ENCODE results near the gene WFDC1.

Gene WFDC1

DNA sequence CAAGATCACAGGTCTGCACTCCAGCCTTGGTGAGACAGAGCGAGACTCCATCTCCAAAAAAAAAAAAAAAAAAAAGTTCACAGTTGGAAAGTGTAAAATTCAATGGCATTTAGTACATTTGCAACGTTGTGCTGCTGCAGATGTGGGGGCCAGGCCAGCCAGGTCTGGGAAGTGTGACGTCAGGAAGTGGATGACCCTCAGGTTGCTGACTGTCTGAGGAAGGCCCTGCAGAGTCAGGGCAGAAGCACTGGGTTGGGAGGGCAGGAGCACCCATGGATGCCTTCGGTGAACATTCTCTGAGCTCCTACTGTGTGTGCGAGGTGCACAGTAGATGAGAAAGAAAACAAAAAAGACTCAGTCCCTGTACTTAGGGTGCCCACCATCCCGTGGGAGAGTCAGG is 12.1 kb upstream of the WFDC1 start:
- no peak overlapping the region for H3K4me3 ChIP-seq (replicated peaks; ENCODE audit: insufficient read depth, low read length)

DNA sequence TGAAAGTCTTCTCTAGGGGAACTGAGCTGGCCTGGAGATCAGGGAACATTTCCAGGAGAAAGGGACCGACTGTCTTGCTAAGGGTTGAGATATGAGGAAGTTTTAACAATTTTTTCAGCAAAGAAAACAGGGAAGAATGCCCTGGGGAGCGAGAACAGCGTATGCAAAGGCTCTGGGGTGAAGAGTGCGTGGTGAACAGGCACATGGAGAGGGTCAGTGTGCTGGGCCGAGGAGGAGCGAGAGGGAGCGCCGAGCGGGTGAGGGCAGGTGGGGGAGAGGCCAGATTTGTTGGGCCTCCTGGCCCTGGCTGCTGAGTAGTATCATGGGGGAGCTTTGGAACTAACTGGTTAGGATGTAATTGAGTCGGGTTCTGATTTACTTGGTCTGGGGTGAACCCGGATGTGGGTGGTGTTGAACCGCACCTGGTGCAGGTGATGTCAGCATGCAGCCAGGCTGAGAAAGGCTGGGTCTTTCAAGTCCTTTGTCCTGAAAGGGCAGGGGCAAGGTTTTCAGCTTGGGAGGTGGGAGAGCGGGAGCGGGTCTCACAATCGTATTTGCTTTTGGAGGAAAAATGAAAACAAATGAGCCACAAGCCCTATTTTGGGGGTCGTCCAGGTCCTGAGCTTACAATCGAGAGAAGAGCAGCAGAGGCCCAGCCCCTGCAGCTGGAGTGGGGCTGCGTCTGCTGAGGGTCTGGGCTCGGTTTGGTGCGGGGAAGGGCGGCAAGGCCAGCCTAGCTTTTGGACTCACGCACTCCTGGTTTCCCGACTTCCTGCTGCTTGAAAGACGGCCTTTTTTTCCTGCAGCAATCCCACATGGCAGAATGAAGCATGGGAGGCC is 11.1 kb upstream of the WFDC1 start:
- no peak for DNase-seq (ENCODE audit: low read depth in 1 of 2, low spot score in 1 of 2)
- H3K27me3 ChIP-seq (ENCODE audit: insufficient read depth, poor library complexity, severe bottlenecking) = no peaks in the 10 kb centered on the region
- H3K4me3 ChIP-seq (replicated peaks; ENCODE audit: insufficient read depth, low read length) = no peak overlapping the region
- H3K27ac ChIP-seq (replicated peaks) = no peak overlapping the region
- TF ChIP-seq CTCF (IDR thresholded peaks at IDR 0.05; ENCODE audit: insufficient read depth, low read length) (no peak), SPI1 (IDR thresholded peaks at IDR 0.05; ENCODE audit: borderline replicate concordance, low read depth) (no peak), POLR2AphosphoS5 (IDR thresholded peaks at IDR 0.05; ENCODE audit: low read depth) (no peak), REST (IDR thresholded peaks at IDR 0.05; ENCODE audit: insufficient replicate concordance, low read depth) (no peak), GABPA (IDR thresholded peaks at IDR 0.05; ENCODE audit: low read depth) (no peak)

More for the DNA sequence above, 12.1 kb upstream of the WFDC1 start:
- no peak for DNase-seq (ENCODE audit: low read depth in 1 of 2, low spot score in 1 of 2)
- Histone ChIP-seq H3K27me3 (ENCODE audit: insufficient read depth, poor library complexity, severe bottlenecking) (no peaks in the 10 kb centered on the region), H3K27ac (replicated peaks) (no peak overlapping the region)
- no peak for TF ChIP-seq CTCF (IDR thresholded peaks at IDR 0.05; ENCODE audit: insufficient read depth, low read length)
- TF ChIP-seq REST (IDR thresholded peaks at IDR 0.05; ENCODE audit: insufficient replicate concordance, low read depth) = no peak
- TF ChIP-seq POLR2AphosphoS5 (IDR thresholded peaks at IDR 0.05; ENCODE audit: low read depth) = no peak
- no peak for TF ChIP-seq SPI1 (IDR thresholded peaks at IDR 0.05; ENCODE audit: borderline replicate concordance, low read depth)
- no peak for TF ChIP-seq GABPA (IDR thresholded peaks at IDR 0.05; ENCODE audit: low read depth)

DNA sequence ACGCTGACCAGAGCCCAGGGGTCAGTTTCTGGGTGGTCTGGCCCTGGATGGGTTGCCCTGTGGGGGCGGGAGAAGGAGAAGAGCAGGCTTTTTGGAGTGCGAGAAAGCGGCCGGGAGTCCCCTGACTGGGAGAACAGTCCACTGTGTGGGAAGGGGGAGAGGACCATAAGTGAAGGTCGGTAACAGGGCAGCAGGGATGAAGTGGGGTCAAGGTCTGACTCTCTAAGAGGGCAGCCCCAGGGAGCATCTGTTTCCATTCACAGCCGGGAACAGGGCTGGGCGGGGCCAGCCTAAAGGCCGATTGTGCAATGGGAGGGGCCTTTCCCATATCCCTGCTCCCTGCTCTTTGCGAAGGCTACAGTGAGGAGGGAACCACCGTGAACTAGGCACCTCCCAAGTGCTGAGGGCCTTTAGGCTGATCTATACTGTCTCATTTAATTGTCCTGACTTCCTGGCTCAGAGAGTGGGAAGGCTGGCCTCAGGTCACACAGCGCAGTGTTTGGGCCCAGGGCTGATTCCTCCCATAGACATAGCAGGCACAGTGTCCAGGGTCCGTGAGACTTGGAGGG is 10.4 kb upstream of the WFDC1 start:
- Histone ChIP-seq H3K27ac (replicated peaks) (no peak overlapping the region), H3K27me3 (ENCODE audit: insufficient read depth, poor library complexity, severe bottlenecking) (no peaks in the 10 kb centered on the region), H3K4me3 (replicated peaks; ENCODE audit: insufficient read depth, low read length) (no peak overlapping the region)
- TF ChIP-seq REST (IDR thresholded peaks at IDR 0.05; ENCODE audit: insufficient replicate concordance, low read depth) = no peak
- TF ChIP-seq GABPA (IDR thresholded peaks at IDR 0.05; ENCODE audit: low read depth) = no peak
- no peak for TF ChIP-seq CTCF (IDR thresholded peaks at IDR 0.05; ENCODE audit: insufficient read depth, low read length)
- no peak for TF ChIP-seq SPI1 (IDR thresholded peaks at IDR 0.05; ENCODE audit: borderline replicate concordance, low read depth)
- no peak for TF ChIP-seq POLR2AphosphoS5 (IDR thresholded peaks at IDR 0.05; ENCODE audit: low read depth)
- DNase-seq (ENCODE audit: low read depth in 1 of 2, low spot score in 1 of 2) = no peak

Measured in HL-60 (cell line).